Ovary (tissue), 9 donors: Measurements from ENCODE around the gene SCRN2. TPM values are rescaled to one million over a fixed set of nuclear protein-coding genes. Genes with fewer than 3 reads are reported as not detected.
A peak's percentile ranks its signal among the peaks of the same experiment; 100 is the strongest.

ENCODE experiments used
- DNase-seq, 5 donors: peaks; one replicate each; pipeline ENCODE4 v3.0.0-alpha.2; 2019 to 2020
- H3K27ac ChIP-seq, 2 donors: fragments of 200-600 bp; one replicate each; pipeline versions ENCODE4 v1.5.1 to v1.8.0; 2019 to 2022
- H3K27me3 ChIP-seq: fragments of 200-600 bp; one replicate; pipeline ENCODE4 v1.8.0; 2022
- H3K36me3 ChIP-seq: fragments of 200-600 bp; sonication (generic); one replicate; pipeline ENCODE4 v1.5.1; 2019
- H3K4me1 ChIP-seq: one replicate; pipeline ENCODE4 v1.8.1; 2013; ENCODE audit warnings: mild to moderate bottlenecking, moderate library complexity; ENCODE audit not compliant: insufficient read depth
- H3K4me3 ChIP-seq: fragments of 200-600 bp; sonication (generic); one replicate; pipeline ENCODE4 v1.5.1; 2017
- H3K9me3 ChIP-seq, 2 donors: fragments of 200-600 bp in 1 of 2; sonication (generic) in 1 of 2; one replicate each; pipeline versions ENCODE4 v1.5.1 to v1.8.1; 2013 to 2019; ENCODE audit warnings: mild to moderate bottlenecking in 1 of 2, moderate library complexity in 1 of 2
- CTCF ChIP-seq, 3 donors: fragments of 450-650 bp in 2 of 3; fragments of 200-600 bp in 1 of 3; IDR thresholded peaks; one replicate each; pipeline versions ENCODE4 v1.5.1 to v1.8.0; 2016 to 2022; ENCODE audit warnings: antibody characterized with exemption in 3 of 3, mild to moderate bottlenecking in 1 of 3
- EP300 ChIP-seq: sonication (generic); formaldehyde crosslinking; IDR thresholded peaks from one replicate; pipeline ENCODE4 v1.6.1; 2017; ENCODE audit warnings: antibody characterized with exemption
- POLR2A ChIP-seq: fragments of 450-650 bp; IDR thresholded peaks from one replicate; pipeline ENCODE4 v1.6.1; 2017; ENCODE audit warnings: antibody characterized with exemption, mild to moderate bottlenecking, moderate library complexity
- WGBS, 3 donors: extraction: QIAGEN DNeasy Blood & Tissue Kit in 1 of 3; methylation state at CpG; one replicate each; pipeline versions ENCODE4 v1.1.5 to v1.1.7; 2013 to 2017; 5-methylcytosine and 5-hydroxymethylcytosine counted together
- intact Hi-C, 4 donors: fragments of 100-400 bp; cut with DNase I; formaldehyde crosslinking; loops; one replicate each; pipeline versions ENCODE4 v1.11.0 to v1.15.1; 2022 to 2023
- polyA plus RNA-seq, 2 donors: library from polyadenylated mRNA; stranded (reverse); fragments of 200-250 nt in 1 of 2; fragments of 350-450 nt in 1 of 2; fragmentation: Illumina TruSeq in 1 of 2; extraction: RNeasy Lipid Tissue Mini Kit (QIAGEN cat#74804) in 1 of 2; gene quantifications; one replicate each; pipeline ENCODE4 v1.2.3, GENCODE V29; 2013 to 2014
- total RNA-seq, 7 donors: library from RNA; depleted of rRNA in 2 of 7; stranded (reverse); fragments of >200 nt in 2 of 7; fragmentation: NEBNext Ultra II Directional in 3 of 7; extraction: Animal tissue kit (Norgen Biotek cat#: 25700) in 3 of 7; gene quantifications; one replicate each; pipeline versions ENCODE4 v1.1.0 to v1.2.4, GENCODE V29; 2016 to 2023
- donor health status: DM: no; HTN: no; CAD: no; lungs with moderate emphysema.
- donor health status: DM: no; HTN: no; CAD: no.
- donor health status: Bipolar disorder and iron deficiency.
- donor health status: DM: yes; HTN: yes; CAD: no.
- donor health status: DM: no; HTN: no; CAD: no.
- donor health status: DM: yes; HTN: yes; CAD: no.

Gene SCRN2
- total and polyA plus RNA-seq, 9 donors: 5.6 to 45.5 (median 36.8) TPM

- no peaks in the 10 kb centered on the region for H3K9me3 ChIP-seq
- H3K27me3 ChIP-seq: no peaks in the 10 kb centered on the region
- peak overlapping the region; percentile 46 to 70 for H3K27ac ChIP-seq
- TF ChIP-seq CTCF (IDR thresholded peaks at IDR 0.05) (no peak), EP300 (no peak), POLR2A (no peak)
- intact Hi-C loops: loop anchor here in 3 of 4 donors (2.0 to 10.0 kb wide), 3 partner anchors 51 to 177 kb away; partner anchors contain the start of gene PRR15L (in 1 of the 3)
- H3K4me3 ChIP-seq: peak overlapping the region; percentile 75
- 32 to 42% (median 36%) methylated on average over 17 of the region's 17 CpGs for WGBS, 3 donors
- H3K4me1 ChIP-seq: peaks cover 4% of the 10 kb centered on the region
- DNase-seq: peak in 2 of 5 donors; percentile 44 to 49
- H3K36me3 ChIP-seq: no peaks in the 10 kb centered on the region
Observed at GRCh38 chr17:47840001-47840741, 902 bp downstream of the SCRN2 start.

GRCh38 chr17:47839071-47839470, 2.0 kb downstream of the SCRN2 start:
- Histone ChIP-seq H3K4me3 (no peak overlapping the region), H3K27me3 (no peaks in the 10 kb centered on the region), H3K36me3 (no peaks in the 10 kb centered on the region), H3K4me1 (peaks cover 4% of the 10 kb centered on the region), H3K9me3 (no peaks in the 10 kb centered on the region), H3K27ac (no peak overlapping the region)
- intact Hi-C loops: no loop called here
- WGBS, 3 donors: 77 to 87% (median 80%) methylated on average over 5 of the region's 5 CpGs
- DNase-seq: no peak
- TF ChIP-seq CTCF (IDR thresholded peaks at IDR 0.05): no peak
- no peak for TF ChIP-seq EP300
- TF ChIP-seq POLR2A: no peak

GRCh38 chr17:47838636-47839035, 2.4 kb downstream of the SCRN2 start:
- Histone ChIP-seq H3K4me3 (no peak overlapping the region), H3K9me3 (no peaks in the 10 kb centered on the region), H3K36me3 (no peaks in the 10 kb centered on the region), H3K4me1 (peaks cover 4% of the 10 kb centered on the region), H3K27me3 (no peaks in the 10 kb centered on the region), H3K27ac (no peak overlapping the region)
- 82 to 90% (median 86%) methylated on average over 13 of the region's 13 CpGs for WGBS, 3 donors
- intact Hi-C loops: no loop called here
- TF ChIP-seq EP300 (no peak), POLR2A (no peak), CTCF (IDR thresholded peaks at IDR 0.05) (no peak)
- DNase-seq: no peak

GRCh38 chr17:47837401-47838039, 3.6 kb downstream of the SCRN2 start:
- Histone ChIP-seq H3K4me3 (no peak overlapping the region), H3K27ac (no peak overlapping the region), H3K9me3 (no peaks in the 10 kb centered on the region), H3K27me3 (no peaks in the 10 kb centered on the region), H3K4me1 (peaks cover 4% of the 10 kb centered on the region), H3K36me3 (no peaks in the 10 kb centered on the region)
- WGBS, 3 donors: 43 to 45% (median 44%) methylated on average over 12 to 13 of the region's 13 CpGs
- no peak for TF ChIP-seq POLR2A
- no peak for TF ChIP-seq EP300
- no peak for TF ChIP-seq CTCF (IDR thresholded peaks at IDR 0.05)
- intact Hi-C loops: no loop called here
- no peak for DNase-seq
